GM19240 (cell line): Measurements from ENCODE around the gene CADPS2.

Experiments used
- DNase-seq: peaks from one replicate; pipeline ENCODE4 v3.0.0; 2011; ENCODE audit warnings: low spot score; ENCODE audit not compliant: insufficient read length

Gene CADPS2

DNA sequence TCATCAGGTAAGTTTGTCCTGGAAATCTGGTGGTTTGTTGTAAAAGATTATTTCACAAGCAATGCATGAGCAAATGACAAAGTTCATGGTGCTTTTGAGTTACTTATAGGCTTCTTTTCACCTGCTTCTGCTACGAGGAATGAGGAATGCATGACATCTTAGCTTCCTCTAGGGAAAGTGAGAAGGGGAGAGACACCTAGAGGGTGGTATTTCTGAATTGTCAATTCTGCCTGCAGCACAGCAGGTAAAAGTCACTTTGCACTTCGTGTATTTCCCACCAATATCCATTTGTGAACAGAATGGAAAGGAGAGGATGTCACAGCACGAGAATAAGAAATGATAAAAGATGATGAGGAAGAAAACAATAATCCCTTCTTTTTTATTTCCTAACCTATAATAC lies 428.3 kb downstream of the CADPS2 start:
- DNase-seq, result no peak

GRCh38 chr7:122457325-122457724 lies 428.9 kb downstream of the CADPS2 start:
- no peak for DNase-seq

DNA sequence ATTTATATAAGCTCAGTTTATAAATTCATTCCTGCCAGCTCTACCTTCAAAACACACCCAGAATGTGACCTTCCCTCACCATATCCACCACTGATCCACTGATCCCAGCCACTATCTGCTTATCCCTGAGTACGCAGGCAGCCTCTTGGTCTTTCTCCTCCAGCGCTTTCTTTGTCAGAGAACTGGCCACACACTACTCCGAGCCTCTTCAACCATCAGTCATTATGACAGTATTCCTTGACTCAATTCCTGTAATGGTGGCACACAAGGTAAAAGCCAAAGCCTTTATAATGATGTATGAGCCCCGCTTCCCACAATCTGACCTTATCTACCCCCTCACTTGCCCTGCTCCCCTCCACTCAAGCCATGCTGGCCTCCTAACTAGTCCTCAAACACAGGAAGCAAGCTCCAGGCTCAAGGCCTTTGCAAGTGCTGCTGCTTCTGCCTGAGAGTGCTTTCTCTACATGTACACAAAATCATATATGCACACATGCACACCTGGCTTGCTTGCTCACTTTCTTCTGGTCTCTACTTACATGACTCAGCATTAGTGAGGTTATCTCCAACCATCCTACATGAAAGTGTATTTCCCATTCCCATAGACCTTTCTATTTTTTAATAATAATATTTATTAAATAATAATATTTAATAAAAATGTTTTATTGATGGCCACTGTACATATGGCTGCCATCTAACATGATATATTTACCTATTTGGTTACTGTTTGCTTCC lies 431.3 kb downstream of the CADPS2 start:
- DNase-seq, result no peak

DNA sequence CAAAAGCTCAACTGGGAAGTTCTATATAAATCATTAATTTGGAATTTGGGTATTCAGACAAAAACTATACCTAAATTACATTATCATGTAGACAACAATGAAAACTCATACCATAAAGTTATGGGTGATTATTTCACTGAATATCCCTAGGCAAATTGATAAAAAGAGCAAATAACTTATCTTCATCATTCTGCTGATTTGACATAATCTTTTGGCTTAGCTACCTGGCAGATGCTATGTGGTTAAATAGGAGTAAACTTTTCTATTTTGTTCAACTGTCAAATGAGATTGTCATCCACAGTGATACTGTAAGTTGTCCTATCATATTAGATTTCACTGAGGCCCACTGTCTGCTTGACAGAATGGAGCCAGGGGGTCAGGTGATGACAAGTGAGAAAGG lies 432.8 kb downstream of the CADPS2 start:
- DNase-seq, result no peak

DNA sequence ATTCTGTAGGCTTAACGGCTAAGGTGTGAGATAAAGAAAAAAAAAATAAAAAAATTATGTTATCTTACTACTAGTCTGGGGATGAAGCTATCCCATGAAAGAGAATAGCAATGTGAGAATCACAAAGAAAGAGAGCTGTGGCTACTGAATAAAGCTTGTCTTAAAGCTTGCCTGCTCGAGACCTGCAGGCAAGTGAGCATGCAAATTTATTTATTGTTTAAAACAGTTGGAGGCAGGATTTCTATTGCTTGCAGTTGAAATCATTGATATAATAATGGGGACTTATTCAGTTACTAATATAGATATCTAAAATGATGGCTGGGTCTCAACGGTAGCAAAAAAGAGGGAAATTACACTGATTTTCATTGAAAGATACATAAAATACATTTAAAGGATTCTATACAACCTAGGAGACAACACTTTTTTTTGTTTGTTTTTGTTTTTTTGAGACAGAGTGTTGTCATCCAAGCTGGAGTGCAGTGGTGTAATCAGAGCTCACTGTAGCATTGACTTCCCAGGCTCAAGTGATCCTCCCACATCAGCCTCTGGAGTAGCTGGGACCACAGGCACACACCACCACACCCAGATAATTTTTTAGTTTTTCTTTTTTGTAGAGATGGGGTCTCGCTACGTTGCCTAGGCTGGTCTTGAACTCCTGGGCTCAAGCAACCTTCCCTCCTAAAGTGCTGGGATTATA lies 437.2 kb downstream of the CADPS2 start:
- no peak for DNase-seq

DNA sequence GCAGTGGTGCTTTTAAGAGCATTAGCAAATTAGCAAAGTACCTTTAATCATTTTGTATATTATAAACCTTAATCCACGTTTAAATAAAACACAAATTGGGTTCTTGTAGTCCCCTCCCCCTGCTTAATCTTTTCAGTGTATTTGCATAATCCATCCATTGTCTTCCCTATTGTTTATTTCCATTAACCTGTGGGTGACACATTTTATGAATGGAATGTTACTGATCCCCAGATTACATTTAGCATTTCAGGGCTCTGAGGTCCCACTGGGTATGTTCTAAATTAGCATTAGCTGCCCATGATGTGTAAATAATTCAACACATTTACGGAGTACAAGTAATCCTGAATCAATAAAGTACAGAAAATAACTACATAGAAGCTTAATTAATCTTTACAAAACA lies 443.3 kb downstream of the CADPS2 start:
- no peak for DNase-seq

DNA sequence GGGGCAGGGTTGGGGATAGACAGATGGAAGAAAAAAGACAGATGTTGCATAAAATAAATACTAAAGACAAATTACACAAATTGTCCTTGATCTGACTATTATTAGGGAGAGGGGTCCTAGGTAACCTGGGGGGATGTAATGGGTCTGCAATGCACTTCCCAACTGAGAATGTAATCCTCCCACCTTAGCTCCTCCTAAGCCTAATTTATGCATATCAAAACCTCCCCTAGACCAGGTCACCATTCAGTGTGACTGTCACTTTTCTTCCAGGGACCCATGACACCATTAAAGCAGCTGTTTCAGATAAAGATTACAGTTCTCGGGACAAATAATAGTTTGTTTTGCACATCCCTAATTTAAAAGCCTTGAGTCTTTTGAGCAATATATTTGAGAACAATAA lies 447.8 kb downstream of the CADPS2 start:
- DNase-seq, result no peak

GRCh38 chr7:122438006-122438405 lies 448.3 kb downstream of the CADPS2 start:
- DNase-seq, result no peak

DNA sequence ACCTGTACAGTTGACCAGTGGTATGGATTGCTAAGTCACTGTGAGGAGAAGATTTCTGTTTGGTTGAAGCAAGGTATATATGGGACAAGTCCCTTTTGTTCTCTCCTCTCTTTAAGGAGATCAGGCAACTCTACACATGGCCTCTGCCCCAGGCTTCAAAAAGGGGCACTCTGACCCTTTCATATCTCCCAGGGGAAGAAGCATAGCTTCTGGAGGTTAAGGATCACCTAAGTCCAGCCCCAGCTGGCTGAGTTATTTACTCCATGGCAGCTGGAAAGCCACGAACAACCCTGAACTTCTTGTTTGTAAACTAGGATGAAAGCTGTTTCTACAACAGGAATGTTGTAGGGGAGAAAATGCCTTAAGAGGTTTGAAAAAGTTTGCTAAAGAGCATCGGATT lies 452.5 kb downstream of the CADPS2 start:
- no peak for DNase-seq

DNA sequence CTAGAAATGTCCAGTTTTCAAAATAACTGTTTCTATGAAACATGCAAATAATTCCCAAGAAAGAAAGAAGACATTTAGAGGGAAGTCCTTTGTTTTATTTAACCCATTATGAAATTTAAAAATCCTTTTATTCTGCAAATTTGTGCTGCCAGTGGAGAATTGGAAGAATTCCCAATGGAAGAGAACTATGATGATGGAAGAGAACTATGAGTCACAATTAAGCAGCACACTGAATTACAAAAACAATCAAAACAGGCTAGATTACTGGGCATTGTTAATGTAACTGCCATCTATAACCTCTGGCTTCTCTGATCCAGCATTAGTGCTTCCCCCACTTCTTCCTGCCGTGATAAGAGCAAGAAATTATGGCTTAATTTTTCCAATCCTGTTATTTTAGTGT lies 455.6 kb downstream of the CADPS2 start:
- DNase-seq, result no peak

DNA sequence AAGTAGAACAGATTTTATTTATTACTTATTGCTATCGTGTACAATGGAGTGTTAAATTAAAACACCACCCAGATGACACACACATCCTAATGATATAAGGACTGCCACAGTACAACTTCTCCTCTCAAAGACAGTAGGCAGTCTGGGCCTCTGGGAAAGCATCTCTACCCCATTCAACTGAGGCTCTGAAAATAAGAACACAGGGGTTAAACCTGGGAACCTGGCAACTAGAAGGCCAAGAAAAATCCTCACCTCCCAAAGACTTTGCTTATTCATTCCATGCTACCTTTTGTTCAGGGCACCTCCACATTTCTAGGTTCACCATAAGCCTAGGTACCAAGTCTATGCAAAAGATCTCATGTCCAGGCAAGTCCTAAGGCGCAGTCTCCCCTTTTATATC lies 456.3 kb downstream of the CADPS2 start:
- no peak for DNase-seq

GRCh38 chr7:122425731-122426130 lies 460.5 kb downstream of the CADPS2 start:
- DNase-seq, result no peak

GRCh38 chr7:122423591-122423990 lies 462.7 kb downstream of the CADPS2 start:
- no peak for DNase-seq

DNA sequence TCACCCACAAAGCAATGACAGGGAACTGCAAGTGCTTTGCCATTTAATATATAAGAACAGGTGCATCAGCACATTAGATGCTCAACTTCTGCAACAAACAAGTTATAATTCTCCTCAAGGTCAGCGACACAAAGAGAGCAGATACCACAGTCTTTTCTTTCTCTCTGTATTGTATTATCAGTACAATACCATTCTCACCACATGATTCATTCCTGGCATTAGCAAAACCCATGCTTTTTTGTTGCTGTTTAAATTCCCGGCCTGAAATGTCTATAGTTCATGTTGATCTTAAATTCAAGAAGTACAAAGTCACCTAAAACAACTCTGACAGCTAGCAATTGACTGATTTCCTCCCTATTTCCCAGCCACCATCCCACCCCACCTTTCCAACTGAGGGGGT lies 469.9 kb downstream of the CADPS2 start:
- no peak for DNase-seq

GRCh38 chr7:122415510-122415909 lies 470.8 kb downstream of the CADPS2 start:
- no peak for DNase-seq

GRCh38 chr7:122413339-122413738 lies 472.9 kb downstream of the CADPS2 start:
- DNase-seq, result no peak

GRCh38 chr7:122412883-122413282 lies 473.4 kb downstream of the CADPS2 start:
- no peak for DNase-seq

- no peak for DNase-seq
Measured at GRCh38 chr7:122412441-122412840, 473.8 kb downstream of the CADPS2 start.

DNA sequence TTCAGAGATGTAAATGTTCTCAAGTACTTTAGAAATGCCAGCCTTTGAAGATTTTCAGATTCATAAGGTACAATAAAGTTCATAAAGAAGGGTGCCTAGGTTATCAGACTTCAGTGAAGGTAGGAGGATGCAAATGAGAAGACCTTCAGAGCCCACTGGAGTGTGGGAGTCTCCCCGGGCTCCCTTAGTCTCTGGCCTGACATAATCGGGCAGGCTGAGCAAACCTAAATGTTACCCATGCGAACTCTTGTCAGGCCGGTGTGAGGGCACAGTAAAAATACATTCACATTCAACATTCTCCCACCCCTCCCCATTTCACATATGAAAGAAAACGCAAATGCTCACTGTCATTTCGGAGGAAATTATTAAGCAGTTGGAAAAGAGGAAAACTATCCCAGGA lies 479.1 kb downstream of the CADPS2 start:
- DNase-seq, result no peak

DNA sequence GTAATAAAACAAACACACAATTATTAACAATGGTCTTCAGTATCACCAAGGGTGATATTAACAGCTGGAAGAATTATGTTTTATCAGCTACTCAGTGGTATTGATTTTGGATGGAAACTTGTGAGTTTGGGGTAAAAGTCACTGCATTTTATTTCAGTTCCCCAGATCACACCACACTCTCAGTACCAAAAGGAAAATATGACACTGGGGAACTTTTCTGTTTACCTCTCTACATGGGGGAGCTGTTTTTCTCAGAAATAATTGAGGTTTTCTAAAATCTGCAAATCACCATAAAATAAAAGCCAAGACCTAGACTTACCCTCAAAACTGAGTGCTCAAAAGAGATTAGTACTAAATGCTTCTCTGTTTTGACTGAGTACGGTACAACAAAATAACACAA lies 483.1 kb downstream of the CADPS2 start:
- no peak for DNase-seq

DNA sequence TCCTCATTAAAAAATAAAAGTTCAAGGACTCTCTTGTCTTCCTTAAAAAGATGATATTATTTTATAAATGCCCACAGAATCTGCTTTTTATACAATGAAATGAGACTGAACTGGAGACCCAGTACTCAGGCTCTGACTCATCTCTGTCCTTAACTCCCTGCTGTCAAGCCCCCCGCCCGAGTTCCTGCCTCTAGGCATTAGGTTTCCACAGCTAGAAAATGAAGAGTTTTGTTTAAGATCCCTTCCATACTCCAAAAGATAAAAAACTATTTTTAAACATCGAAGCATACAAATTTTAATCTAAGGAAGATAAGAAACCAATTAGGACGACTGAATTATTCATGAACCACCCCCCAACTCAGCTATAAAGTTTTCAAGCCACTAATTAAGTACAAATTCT lies 484.0 kb downstream of the CADPS2 start:
- no peak for DNase-seq

DNA sequence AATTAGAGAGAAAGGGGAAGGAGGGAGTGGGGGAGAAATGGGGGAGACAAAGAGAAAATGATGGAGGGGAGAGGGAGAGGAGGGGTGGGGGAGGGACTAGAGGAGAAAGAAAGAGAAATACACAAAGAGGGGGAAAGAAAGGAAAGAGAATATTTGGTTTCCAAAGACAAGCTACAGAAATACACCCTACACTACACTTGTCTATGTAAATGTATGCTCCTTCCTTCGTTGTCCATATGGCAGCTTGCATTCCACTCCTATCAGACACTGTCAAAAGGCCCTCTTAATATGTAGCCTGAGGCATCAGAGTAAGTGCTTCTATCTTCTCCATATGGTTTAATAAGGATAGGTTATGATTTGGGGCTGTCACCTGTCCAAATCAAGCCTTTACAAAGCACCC lies 488.9 kb downstream of the CADPS2 start:
- DNase-seq, result no peak

DNA sequence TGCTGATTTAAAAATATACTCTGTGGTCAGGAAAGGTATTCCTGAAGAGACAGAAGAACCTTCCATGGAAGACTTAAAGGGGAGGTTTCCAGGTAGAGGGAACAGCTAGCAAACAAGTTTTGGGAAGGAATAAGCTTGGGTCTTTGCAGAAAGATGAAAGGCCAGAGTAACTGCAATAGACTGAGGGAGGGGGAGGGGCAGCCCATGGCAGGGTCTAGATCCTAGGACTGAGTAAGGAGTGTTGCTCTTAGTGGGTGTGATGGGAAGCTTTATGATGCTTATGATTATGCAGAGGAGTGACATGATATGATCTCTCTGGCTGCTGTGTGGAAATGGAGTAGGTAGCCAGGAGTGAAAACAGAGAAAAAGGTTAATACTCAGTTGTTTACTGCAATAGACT lies 491.7 kb downstream of the CADPS2 start:
- DNase-seq, result no peak
